Right renal cortex interstitium (tissue), 3 donors: ENCODE data around the gene THAP2. TPM values are rescaled to one million over a fixed set of nuclear protein-coding genes. Genes with fewer than 3 reads are reported as not detected.

Experiments
- DNase-seq, 3 donors: peaks; one replicate each; pipeline ENCODE4 v3.0.0-alpha.2; 2013; ENCODE audit warnings: low read depth in 3 of 3, low spot score in 2 of 3
- polyA plus RNA-seq, 3 donors: library from polyadenylated mRNA; unstranded; fragments of 120-200 nt; gene quantifications; one replicate each; pipeline ENCODE4 v1.2.1, GENCODE V29; 2013; ENCODE audit not compliant: insufficient read length in 3 of 3

The THAP2 gene
- polyA plus RNA-seq, result 10 to 100 TPM; 15.2 to 19.2 (median 16.6) TPM

DNA sequence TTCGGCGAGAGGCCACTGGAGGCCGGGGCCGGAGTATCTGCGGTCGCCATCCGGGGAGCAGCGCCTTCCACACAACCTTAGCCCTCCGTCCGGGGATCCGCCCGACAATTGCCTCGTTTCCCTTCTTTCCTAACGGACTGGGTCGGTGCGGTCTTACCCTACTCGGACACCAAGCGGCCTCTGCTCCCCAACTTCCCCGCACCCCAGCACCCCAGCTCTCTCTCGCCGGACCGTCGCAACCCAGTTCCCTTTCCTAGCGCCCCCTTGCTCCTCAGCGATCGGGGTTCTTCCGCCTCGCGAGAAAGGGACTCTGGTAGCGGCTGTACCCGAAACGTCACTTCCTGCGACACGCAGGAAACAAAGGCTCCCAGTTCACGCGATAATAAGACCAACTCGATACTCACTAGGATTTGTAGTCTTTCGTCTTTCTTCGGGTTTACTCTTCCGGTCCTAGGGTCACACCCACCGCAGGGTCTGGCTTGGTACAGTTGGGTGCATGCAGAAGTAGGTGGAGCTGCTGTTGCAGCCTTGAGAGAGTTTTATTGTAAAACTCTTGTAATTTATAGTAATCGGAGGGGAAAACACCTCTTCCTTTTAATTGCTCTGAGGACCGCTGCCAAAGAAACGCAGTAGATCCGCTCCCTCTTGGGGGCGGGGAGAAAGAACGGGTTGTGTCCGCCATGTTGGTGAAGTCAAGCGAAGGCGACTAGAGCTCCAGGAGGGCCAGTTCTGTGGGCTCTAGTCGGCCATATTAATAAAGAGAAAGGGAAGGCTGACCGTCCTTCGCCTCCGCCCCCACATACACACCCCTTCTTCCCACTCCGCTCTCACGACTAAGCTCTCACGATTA, at the start of gene THAP2, which contains the start of gene ZFC3H1:
TSS of gene THAP2 (plus strand) at position 741 of the 850 bp plus-strand sequence. CDS start 209 bp downstream, outside the sequence.
TSS of gene ZFC3H1 (minus strand) at position 288 of the 850 bp plus-strand sequence. CDS start at position 50, 238 bp downstream.
- peak; percentile 97 to 98 (median 98) for DNase-seq

DNA sequence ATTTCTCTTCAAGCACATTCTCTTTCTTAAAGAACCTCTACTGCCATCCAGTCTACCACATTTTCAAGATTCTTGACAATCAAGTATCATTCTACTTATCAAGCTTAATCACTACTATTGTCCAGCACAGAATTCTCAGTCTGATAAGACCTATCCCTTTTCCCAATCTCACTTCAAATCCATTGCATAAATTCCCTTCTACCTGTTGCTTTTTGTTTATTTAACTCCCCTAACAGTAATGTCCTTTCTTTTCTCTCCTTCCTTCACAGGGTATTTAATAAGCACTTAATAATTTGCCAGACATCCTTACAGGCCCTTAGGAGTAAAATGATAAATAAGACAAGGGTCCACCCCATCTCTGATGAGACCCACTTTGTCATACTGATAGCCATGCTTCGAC, 42.2 kb upstream of the THAP2 start:
- no peak for DNase-seq

DNA sequence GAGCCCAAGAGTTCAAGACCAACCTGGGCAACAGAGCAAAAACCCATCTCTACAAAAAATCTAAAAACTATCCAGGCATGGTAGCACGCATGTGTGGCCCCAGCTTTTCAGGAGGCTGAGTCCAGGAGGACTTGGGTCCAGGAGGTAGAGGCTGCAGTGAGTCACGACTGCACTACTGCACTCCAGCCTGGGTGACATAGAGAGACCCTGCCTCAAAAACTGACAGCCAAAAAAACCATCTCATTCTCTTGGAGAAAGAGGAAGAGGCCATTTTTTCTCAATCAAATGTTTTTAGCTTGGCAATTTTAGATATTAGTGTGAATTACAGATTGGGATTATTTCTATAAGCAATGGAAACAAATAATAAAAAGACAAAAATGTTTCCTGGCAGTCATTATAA, 38.6 kb upstream of the THAP2 start:
- DNase-seq, result no peak

DNA sequence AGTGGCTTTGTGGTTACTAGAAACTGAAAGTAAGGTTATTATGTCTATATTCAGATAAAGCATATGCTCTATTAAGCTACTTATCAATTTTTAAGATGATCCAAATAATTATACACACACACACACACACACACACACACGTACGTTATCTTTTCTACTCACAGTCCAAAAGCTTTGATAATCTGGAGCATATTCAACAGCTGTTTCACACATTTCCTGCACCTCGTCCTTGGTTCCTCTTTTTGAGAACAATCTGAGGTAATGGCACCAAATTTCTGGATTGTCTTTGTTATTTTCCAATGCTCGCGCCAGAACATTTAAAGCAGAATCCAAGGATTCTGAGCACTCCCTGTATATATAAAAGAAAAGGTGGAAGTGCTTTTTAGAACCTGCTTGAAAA, 38.0 kb upstream of the THAP2 start:
- no peak for DNase-seq

DNA sequence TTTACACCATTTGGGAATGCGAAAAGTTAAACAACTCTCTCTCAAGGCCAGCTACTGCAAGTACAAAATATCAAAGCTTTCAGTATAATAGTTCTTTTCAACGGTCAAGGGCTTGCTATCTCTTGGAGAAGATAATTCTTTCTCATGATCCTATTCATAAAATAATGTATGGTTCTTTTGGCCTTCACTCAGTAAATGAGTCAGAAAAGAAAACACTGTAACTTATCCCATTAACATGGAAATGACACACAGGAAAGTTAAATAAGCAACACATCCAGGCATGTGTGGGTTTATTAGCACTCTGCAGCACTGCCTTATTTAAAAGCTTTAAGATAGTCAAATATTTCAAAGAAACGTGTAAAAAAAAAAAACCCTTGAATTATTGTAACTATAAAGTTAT, 37.3 kb upstream of the THAP2 start:
- DNase-seq, result no peak

DNA sequence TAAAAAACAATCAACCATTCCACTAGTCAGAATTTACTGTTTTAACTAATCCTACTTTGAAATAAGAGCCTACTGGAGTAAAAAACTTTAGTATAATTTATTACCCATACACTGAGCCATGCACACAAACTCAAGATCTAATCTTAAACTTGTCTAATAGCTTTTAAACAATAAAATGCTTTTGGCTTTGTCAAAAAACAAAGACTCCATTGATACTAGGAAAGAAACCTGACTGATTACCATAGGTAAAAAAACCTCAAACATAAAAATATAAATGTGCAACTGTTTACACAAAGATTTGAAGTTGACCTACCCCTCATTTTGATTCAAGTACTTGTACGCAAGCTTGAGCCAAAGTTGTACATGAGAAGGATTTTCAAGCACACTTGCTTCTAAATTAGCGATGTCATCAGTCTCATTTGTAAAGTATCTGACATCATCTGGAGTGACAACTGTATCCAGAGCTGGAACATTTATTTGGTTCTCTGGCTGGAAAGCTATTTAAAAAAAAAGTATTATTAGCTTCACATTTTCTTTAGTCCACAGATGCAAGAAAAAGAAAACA, 36.6 kb upstream of the THAP2 start:
- peak in 1 of 3 donors; percentile 6 for DNase-seq

DNA sequence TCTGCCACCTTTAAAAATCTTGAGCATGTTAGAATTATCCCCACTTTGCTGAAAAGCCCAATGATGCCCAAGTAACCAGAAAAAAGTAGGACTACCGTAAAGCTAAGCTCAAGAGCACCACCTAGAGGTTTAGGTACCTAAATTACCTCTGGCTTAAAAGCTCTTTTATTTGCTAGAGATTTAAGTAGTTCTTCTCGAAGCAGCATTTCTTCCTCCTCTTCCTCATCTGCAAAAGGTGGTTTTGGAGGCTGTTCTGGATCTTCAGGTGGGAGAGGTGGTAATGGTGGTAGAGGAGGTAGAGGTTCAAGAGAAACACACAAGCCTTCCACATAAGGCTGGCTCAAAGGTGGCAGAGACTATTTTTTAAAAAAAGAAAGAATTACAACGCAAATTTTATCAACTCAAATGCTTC, 27.4 kb upstream of the THAP2 start:
- peak; percentile 21 to 41 (median 38) for DNase-seq

DNA sequence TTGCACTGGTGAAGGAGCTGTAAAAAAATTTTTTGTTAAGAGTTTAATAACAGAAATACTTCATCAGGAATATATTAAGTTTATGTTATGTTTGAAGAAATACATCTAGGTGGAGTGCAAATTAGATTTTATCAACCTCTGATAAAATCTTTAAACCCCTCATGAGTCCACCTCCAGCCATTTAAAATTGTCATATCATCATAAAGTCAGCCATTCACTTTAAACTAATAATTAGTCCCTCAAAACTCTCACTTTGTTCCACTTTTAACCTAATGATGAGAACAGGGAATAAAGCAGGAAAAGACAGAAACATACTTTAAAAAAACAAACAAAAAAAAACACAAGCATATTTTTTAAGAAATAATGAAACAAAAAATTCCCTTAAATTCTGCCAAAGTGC, 25.6 kb upstream of the THAP2 start:
- DNase-seq, result no peak

DNA sequence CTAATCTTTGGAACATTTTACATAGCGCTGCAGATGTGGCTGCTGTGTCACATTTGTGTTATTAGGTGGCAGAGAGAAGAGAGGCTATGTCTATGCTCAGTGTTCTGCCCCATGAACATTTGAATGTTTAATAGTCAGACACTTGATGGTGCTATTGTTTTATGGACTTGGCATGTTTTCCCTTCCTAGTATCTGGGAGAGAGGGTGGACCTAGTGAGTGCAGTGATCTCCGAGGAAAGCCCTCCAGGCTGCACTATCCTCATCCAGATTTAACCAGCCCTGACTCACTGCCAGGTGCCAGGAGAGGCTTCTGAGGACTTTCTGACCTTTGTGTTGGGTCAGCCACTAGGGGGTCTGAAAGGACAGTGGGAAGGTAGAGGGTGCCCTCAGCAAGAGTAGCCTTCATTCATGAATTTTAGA, 24.8 kb upstream of the THAP2 start:
- no peak for DNase-seq

DNA sequence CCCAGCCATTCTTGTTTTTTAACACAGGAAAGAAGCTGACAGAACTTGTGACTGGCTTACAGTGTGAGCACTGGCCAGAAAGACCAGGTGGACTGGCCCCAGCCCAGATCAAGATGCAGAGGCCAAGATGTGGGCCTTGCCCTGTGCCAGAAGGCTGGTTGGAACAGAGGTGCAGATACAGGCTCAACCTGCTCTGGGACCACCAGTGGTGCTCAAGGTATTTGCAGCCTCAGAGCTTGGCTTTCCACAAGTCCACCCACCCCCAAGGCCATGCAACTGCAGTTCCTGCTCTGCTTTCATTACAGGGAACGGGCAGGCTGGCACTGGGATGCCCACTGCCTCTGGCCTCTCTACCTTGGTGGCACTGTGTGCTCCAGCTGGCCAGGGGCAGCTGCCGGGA, 23.8 kb upstream of the THAP2 start:
- DNase-seq, result no peak

DNA sequence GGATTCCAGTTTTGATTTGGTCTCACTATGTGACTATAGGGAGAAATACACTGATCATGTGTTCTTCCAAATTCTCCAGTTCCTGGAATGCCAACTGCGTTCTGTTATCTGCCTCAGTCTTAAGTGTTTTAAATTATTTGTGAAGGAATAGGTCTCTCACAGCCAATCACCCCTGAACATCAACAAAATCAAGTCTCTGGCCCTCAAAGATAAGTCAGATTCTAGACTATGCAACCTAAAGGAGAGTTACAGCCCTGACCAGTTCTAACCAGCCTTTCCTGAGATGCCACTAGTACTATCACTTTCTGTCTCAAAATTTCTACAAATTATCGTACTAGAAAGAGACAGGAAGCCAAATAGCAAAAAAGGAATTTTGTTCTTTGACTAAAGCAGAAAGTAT, 22.7 kb upstream of the THAP2 start:
- no peak for DNase-seq

DNA sequence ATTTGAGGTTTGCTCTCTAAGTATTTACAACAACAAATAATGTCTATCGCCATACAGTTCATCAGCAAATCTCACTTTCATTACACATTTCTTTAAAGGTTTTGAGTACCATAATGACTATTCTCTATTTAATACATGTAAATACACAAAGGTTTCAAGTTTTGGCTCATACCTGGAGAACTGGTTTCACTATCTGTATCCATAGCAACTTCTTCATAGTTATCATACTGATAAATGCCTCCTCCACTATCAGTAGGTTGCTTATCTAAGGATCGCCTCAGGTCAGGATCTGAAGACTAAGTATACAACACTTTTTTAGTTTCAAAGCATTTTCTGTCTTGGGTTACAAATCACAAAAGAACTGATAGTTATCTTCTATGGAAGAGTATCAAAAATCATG, 21.8 kb upstream of the THAP2 start:
- no peak for DNase-seq

DNA sequence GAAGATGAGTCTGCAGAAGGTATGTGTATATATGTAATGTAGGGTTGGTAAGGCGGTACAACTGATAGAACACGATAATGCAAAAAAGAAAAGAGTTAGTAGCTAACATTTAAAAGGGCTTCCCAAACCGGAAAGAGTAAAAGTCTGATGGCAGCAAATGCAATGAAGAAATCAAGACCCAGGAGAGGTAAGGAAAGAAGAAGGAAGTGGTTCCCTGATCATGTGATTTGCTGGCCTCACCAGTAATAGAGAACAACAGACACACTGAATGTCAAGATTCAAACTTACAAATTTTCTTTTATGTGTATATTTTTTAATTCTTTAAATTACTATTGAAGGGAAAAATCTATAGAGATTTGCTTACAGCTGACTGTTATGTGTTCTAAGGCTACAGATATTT, 18.8 kb upstream of the THAP2 start:
- no peak for DNase-seq

DNA sequence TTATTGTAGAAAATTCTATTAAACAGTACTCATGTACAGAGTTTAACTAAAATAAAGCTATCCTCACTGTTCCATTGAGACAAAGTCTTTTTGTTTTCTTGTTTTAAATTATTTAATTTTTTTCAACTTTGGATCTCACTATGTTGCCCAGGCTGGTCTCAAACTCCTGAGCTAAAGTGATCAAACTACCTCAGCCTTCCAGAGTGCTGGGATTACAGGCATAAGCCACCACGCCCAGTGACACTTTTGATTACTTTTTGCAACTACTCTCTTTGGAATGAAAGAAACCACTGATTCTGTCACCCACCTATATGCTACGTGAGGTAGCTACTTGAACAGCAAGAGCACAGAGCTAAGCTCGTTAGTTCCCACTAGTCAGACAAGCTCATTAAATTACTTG, 17.6 kb upstream of the THAP2 start:
- no peak for DNase-seq

DNA sequence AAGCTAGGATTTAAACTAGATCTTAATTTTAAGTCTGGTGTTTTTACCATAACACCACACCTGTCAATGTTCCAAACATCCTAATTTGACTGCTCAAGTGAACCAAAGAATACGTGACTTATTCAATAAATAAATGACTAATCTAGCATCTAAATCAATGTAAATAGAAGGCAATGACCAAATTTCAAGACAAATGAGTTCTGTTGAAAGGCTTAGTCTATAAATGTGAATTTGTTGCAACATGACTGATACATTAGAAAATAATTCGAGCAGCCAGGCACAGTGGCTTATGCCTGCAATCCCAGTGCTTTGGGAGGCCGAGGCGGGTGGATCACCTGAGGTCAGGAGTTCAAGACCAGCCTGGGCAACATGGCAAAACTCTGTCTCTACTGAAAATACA, 15.6 kb upstream of the THAP2 start:
- no peak for DNase-seq

DNA sequence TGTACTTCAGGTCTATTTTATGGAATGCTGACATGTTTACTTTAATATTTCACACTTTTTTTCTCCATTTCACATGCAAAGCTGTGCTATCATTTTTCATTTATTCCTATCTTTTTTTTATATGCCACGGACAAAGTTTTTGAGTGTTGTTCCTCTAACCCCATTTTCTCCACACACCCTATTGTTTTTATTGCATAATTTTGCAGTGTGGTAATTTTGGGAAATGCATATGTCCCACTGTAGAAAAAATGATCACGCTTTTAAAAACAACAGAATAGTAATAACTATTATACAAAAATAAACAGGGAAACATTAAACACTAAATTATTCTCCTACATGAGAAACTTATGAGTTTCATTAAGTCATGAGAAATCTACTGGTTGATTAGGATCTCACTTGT, 14.7 kb upstream of the THAP2 start:
- DNase-seq, result no peak

DNA sequence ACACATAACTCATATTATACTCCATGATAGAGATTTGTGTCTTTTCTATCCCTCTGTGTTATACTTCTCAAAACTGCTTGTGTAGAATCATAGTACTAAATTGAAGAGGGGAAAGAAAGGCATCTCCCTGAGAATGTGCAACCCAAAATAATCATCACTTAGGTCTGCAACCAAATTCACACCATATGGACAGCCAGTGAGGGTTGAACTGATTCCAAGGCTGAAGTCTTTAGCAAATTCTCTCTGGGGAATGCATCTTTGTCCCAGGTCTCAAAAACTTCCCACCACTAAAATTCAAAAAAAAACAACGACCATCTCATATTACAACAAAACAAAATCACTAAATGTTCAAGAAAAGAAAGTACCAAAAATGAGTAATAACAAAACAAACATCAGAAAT, 11.4 kb upstream of the THAP2 start:
- no peak for DNase-seq

DNA sequence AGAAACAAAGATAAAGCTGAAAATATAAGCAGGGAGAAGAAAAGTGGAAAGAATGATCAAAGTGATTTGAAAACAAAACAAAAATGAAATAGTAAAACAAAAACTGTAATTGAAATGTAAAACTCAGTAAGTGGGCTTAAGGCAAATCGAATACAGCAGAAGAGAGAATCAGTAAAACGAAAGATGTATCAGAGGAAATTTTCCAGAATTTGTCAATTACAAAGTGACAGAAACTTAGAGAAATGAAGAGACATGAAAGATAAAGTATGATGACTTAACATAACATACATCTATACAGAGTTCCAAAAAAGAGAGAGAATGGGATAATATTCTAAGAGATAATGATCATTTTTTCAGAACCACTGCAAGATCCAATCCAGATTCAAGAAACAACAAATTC, 11.0 kb upstream of the THAP2 start:
- DNase-seq, result no peak

DNA sequence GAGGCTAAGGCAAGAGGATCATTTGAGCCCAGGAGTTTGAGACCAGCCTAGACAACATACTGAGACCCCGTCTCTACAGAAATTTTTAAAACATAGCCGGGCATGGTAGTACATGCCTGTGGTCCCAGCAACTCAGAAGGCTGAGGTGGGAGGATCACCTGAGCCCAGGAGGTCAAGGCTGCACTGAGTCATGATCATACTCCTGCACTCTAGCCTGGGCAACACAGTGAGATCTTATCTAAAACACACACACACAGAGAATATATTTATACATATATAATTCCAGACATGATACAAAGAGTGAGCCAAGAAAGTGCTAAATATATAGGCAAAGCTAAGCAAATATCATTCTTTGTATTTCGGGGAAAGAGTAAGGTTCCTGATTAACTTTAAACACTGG, 9.9 kb upstream of the THAP2 start:
- no peak for DNase-seq

DNA sequence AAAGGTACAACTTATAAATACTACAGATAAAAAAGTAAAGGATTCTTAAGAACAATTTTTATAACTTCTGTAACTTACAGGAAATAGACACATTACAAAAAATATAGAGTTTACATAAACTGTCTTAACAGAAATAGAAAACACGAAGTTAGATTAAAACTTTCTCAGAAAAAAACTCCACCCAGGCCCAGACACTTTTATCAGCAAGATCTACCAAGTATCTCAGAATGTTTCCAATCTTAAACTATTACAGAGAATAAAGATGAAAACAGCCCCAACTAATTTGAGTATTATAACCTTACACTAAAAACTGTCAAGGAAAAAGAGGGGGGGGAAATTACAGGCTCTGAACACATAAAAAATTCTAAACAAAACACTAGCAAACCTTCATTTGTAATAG, 8.6 kb upstream of the THAP2 start:
- no peak for DNase-seq

DNA sequence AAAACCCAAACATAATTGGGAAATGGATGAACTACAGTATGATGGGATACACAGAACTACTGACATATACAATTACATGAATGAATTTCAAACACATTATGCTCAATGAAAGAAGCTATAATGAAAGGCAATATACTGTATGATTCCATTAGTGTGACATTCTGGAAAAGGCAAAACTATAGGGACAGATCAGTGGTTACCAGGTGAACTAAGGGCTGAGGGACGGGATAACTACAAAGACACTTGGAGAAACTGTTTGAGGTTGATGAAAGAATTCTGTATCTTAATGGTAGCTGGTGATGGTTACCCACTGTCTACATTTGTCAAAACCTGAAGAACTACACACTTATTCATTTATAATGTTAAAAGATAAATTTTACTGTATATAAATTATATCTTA, 8.2 kb upstream of the THAP2 start:
- DNase-seq, result no peak

DNA sequence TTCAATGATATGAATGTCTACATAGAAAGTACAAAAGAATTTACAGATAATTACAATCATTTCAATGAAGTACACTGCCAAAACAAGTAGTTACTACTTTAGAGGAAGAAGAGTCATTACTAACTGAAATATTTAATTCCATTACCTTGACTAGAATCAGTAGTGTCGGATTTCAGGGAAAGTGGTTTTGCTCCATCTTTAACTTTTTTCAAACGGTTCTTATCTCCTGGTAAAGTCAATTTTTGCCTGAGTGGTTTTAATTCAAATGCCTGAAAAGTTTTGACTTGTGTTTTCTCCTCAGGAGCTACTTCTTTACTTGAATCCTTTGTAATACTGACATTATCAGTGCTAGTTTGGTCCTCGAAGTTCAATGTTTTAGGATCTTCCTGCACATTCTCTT, 7.4 kb upstream of the THAP2 start:
- no peak for DNase-seq
